Stomach smooth muscle (tissue), 2 donors: ENCODE data around the gene TOMM20.
"Not testable (repeated sequence)": the region's sequence is repeated elsewhere in the genome, so short reads cannot be mapped to it uniquely, and the experiment has no call there.

Experiments used
- H3K27ac ChIP-seq: one replicate; pipeline ENCODE4 v1.7.0; 2013; ENCODE audit warnings: mild to moderate bottlenecking, low read length, inconsistent platforms
- H3K27me3 ChIP-seq, 2 donors: one replicate each; pipeline ENCODE4 v1.7.0; 2013; ENCODE audit warnings: low read length in 2 of 2; ENCODE audit not compliant: insufficient read depth in 2 of 2, control insufficient read depth in 1 of 2
- H3K36me3 ChIP-seq, 2 donors: one replicate each; pipeline ENCODE4 v1.7.0; 2013; ENCODE audit warnings: low read length in 2 of 2; ENCODE audit not compliant: control insufficient read depth in 2 of 2, insufficient read depth in 2 of 2
- H3K4me1 ChIP-seq: one replicate; pipeline ENCODE4 v1.7.0; 2013; ENCODE audit warnings: low read length; ENCODE audit not compliant: control insufficient read depth, insufficient read depth
- H3K4me3 ChIP-seq, 2 donors: one replicate each; pipeline ENCODE4 v1.7.0; 2013; ENCODE audit warnings: low read length in 2 of 2
- H3K9ac ChIP-seq, 2 donors: one replicate each; pipeline ENCODE4 v1.7.0; 2013; ENCODE audit warnings: low read length in 2 of 2, mild to moderate bottlenecking in 1 of 2
- H3K9me3 ChIP-seq, 2 donors: one replicate each; pipeline ENCODE4 v1.7.0; 2013; ENCODE audit warnings: low read length in 2 of 2; ENCODE audit not compliant: control insufficient read depth in 2 of 2
- donor health status: healthy.
- donor health status: Pancreatic carcinoma.

Gene TOMM20

GRCh38 chr1:235092415-235092814, 36.2 kb downstream of the TOMM20 start:
- not testable (repeated sequence) for H3K27ac ChIP-seq, H3K9me3 ChIP-seq, H3K36me3 ChIP-seq, H3K4me3 ChIP-seq, H3K9ac ChIP-seq, H3K27me3 ChIP-seq
- peaks cover 27% of the 10 kb centered on the region for H3K4me1 ChIP-seq

- not testable (repeated sequence) for H3K9ac ChIP-seq, H3K27ac ChIP-seq, H3K36me3 ChIP-seq, H3K4me3 ChIP-seq, H3K27me3 ChIP-seq, H3K9me3 ChIP-seq
- peaks cover 27% of the 10 kb centered on the region for H3K4me1 ChIP-seq
Observed at GRCh38 chr1:235092045-235092406, 36.6 kb downstream of the TOMM20 start.

DNA sequence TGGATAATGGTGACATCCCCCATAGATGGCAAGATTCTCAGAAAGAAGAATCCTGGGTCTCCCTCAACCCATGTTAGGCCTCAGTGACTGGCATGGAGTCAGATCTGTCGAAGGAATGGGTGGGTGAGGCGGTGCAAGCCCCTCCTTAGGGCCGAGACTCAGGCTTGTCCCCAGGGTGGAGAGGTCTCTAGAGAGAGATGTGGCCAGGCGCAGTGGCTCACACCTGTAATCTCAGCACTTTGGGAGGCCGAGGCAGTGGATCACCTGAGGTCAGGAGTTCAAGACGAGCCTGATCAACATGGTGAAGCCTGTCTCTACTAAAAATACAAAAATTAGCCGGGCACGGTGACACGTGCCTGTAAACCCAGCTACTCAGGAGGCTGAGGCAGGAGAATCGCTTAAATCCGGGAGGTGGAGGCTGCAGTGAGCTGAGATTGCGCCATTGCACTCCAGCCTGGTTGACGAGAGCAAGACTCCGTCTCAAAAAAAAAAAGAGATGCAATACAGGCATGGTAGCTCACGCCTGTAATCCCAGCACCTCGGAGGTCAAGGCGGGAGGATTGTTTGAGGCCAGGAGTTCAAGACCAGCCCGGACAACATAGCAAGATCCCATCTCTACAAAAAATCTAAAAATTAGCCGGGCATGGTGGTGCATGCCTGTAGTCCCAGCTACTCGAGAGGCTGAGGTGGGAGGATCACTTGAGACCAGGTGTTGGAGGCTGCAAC, 37.2 kb downstream of the TOMM20 start:
- H3K36me3 ChIP-seq, H3K9me3 ChIP-seq, H3K27me3 ChIP-seq, H3K4me3 ChIP-seq: not testable (repeated sequence)
- Histone ChIP-seq H3K4me1 (peaks cover 27% of the 10 kb centered on the region), H3K27ac (peak overlapping the region; percentile 66), H3K9ac (peak overlapping the region in 1 of 2 donors; percentile 47)

DNA sequence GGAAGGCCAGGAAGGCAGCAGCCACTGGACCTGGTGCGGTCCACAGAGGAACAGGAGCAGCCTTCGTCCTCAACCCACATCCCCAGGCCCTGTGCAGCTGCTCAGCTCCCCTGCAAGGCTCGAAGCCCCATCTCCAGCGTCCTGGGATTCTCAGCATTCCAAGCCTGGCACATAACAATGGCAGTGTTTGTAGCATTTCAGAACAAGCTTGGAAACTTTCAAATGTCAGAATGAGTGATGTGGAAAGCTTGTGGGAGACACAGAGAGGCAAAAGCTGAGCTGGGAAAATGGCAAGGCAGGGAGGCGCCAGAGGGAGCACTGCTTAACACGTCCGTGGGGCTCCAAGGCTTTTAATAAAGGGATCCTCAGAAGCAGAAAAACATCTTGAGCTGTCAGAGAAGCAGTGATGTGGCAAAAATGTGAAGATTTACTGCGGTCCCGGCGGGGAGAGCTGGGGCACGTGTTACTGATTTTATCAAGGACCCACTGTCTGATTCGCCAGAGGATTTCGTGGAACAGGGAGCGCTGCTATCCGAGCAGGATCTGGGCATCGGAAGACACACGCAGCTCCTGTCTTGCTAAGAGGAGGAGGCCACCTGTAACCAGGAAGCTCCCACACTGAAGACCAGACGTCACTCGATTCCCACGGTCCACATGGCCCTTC, 38.1 kb downstream of the TOMM20 start:
- peak overlapping the region; percentile 66 for H3K27ac ChIP-seq
- H3K9ac ChIP-seq, result peak overlapping the region; percentile 25 to 47
- peak overlapping the region in 1 of 2 donors; percentile 5 for H3K4me3 ChIP-seq

DNA sequence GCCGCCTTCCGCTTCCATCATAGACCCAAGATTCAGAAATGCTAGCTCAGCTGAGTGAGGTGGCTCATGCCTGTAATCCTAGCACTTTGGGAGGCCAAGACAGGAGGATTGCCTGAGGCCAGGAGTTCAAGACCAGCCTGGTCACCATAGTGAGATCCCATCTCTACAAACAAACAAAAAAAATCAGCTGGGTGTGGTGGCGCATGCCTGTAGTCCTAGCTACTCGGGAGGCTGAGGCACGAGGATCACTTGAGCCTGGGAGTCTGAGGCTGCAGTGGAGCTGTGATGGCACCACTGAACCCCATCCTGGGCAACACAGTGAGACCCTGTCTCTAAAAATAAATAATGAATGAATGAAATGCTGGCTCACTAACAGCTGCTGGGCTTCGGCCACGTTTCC, 39.7 kb downstream of the TOMM20 start:
- H3K27ac ChIP-seq, result no peak overlapping the region
- H3K36me3 ChIP-seq, result no peaks in the 10 kb centered on the region
- H3K9me3 ChIP-seq, result no peaks in the 10 kb centered on the region
- no peak overlapping the region for H3K9ac ChIP-seq
- H3K4me1 ChIP-seq, result peaks cover 28% of the 10 kb centered on the region
- no peak overlapping the region for H3K4me3 ChIP-seq
- no peaks in the 10 kb centered on the region for H3K27me3 ChIP-seq

More for the DNA sequence above, 38.1 kb downstream of the TOMM20 start:
- no peaks in the 10 kb centered on the region for H3K36me3 ChIP-seq
- no peaks in the 10 kb centered on the region for H3K9me3 ChIP-seq
- H3K27me3 ChIP-seq, result no peaks in the 10 kb centered on the region
- peaks cover 27% of the 10 kb centered on the region for H3K4me1 ChIP-seq

GRCh38 chr1:235088430-235088829, 40.2 kb downstream of the TOMM20 start:
- H3K4me1 ChIP-seq, result peaks cover 28% of the 10 kb centered on the region

DNA sequence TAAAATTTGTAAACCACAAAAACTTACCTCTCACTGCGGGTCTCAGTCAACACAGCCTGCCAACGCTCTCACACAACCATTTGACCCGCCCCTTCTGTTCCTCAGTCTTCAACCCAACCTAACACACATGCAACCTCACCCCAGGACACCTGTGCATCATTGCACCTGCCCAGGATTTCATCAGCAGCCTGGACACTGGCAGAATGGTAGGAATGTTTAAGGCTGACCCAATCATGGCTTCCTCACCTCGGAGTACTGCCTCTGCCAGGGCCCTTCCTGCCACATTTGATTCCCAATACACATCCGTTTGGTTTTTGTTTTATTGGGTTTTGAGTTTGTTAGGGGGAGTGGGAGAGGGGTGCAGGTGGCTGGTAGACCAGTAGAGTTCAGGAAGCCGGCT, 40.7 kb downstream of the TOMM20 start:
- no peak overlapping the region for H3K9ac ChIP-seq
- H3K36me3 ChIP-seq, result no peaks in the 10 kb centered on the region
- no peak overlapping the region for H3K4me3 ChIP-seq

More at GRCh38 chr1:235088430-235088829, 40.2 kb downstream of the TOMM20 start:
- Histone ChIP-seq H3K9me3 (no peaks in the 10 kb centered on the region), H3K9ac (no peak overlapping the region), H3K4me3 (no peak overlapping the region), H3K27me3 (no peaks in the 10 kb centered on the region), H3K27ac (no peak overlapping the region), H3K36me3 (no peaks in the 10 kb centered on the region)

GRCh38 chr1:235085411-235086117, 43.1 kb downstream of the TOMM20 start:
- H3K9ac ChIP-seq, H3K36me3 ChIP-seq, H3K4me3 ChIP-seq, H3K27me3 ChIP-seq, H3K27ac ChIP-seq, H3K9me3 ChIP-seq: not testable (repeated sequence)
- peaks cover 28% of the 10 kb centered on the region for H3K4me1 ChIP-seq

More for the DNA sequence above, 40.7 kb downstream of the TOMM20 start:
- no peaks in the 10 kb centered on the region for H3K9me3 ChIP-seq
- H3K27ac ChIP-seq, result no peak overlapping the region
- no peaks in the 10 kb centered on the region for H3K27me3 ChIP-seq
- H3K4me1 ChIP-seq, result peaks cover 28% of the 10 kb centered on the region

DNA sequence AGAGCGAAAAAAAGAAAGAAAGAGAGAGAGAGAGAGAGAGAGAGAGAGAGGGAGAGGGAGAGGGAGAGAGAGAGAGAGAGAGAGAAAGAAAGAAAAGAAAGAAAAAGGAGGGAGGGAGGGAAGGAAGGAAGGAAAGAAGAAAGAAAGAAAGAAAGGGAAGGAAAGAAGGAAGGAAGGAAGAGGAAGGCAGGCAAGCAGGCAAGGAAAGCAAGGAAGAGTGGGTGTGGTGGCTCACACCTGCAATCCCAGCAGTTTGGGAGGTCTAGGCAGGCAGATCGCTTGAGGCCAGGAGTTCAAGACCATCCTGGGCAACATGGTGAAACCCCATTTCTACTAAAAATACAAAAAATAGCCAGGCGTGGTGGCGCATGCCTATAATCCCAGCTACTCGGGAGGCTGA, 47.8 kb downstream of the TOMM20 start:
- not testable (repeated sequence) for H3K36me3 ChIP-seq, H3K27me3 ChIP-seq, H3K9me3 ChIP-seq, H3K27ac ChIP-seq, H3K9ac ChIP-seq, H3K4me3 ChIP-seq
- peaks cover 44% of the 10 kb centered on the region for H3K4me1 ChIP-seq

GRCh38 chr1:235080297-235080657, 48.4 kb downstream of the TOMM20 start:
- not testable (repeated sequence) for H3K27ac ChIP-seq, H3K36me3 ChIP-seq, H3K9ac ChIP-seq, H3K9me3 ChIP-seq, H3K4me3 ChIP-seq, H3K27me3 ChIP-seq
- peaks cover 50% of the 10 kb centered on the region for H3K4me1 ChIP-seq
